HepG2 (cell line): ENCODE data around the gene JMJD1C. TPM values are rescaled to one million over a fixed set of nuclear protein-coding genes. Genes with fewer than 3 reads are reported as not detected.

ENCODE experiments used
- ATF1 ChIP-seq: IDR thresholded peaks from 2 replicates; pipeline ENCODE4 v1.6.1; 2016; ENCODE audit warnings: mild to moderate bottlenecking, control low read depth
- CHD2 ChIP-seq: IDR thresholded peaks from 2 replicates; pipeline ENCODE4 v1.6.1; 2011; ENCODE audit warnings: low read depth, low read length, improper control_type of control experiment
- CSRNP1 ChIP-seq: sonication (generic); formaldehyde crosslinking; IDR thresholded peaks from 2 replicates; pipeline ENCODE4 v1.8.1; 2023; ENCODE audit warnings: mild to moderate bottlenecking, missing genetic modification reagents
- ELF1 ChIP-seq: sonication (generic); formaldehyde crosslinking; IDR thresholded peaks from 2 replicates; pipeline ENCODE4 v1.4.0; 2020; ENCODE audit warnings: missing genetic modification reagents
- ERF ChIP-seq: IDR thresholded peaks from 2 replicates; pipeline ENCODE4 v1.6.1; 2018; ENCODE audit warnings: missing biosample characterization, missing genetic modification reagents
- FOXA1 ChIP-seq, 2 experiments: fragments of 450-650 bp in 1 of 2; sonication (generic) in 1 of 2; formaldehyde crosslinking in 1 of 2; IDR thresholded peaks; 2 replicates each; pipeline versions ENCODE4 v1.4.0 to v1.6.1; 2016 to 2020; ENCODE audit warnings: missing genetic modification reagents in 1 of 2
- GMEB2 ChIP-seq: IDR thresholded peaks from 2 replicates; pipeline ENCODE4 v1.6.1; 2016; ENCODE audit warnings: missing biosample characterization, missing genetic modification reagents, low read depth
- HNRNPK ChIP-seq: fragments of 200-400 bp; formaldehyde crosslinking; IDR thresholded peaks from 2 replicates; pipeline ENCODE4 v1.6.1; 2018; ENCODE audit warnings: low read length, low read depth, moderate library complexity, mild to moderate bottlenecking; ENCODE audit not compliant: poor library complexity, severe bottlenecking
- HNRNPL ChIP-seq: fragments of 200-400 bp; formaldehyde crosslinking; IDR thresholded peaks from 2 replicates; pipeline ENCODE4 v1.6.1; 2017; ENCODE audit warnings: mild to moderate bottlenecking, low read depth, low read length
- MBNL3 ChIP-seq: fragments of 250-450 bp; sonication (Bioruptor Pico); conservative IDR thresholded peaks from 2 replicates; pipeline ENCODE4 v1.8.0; 2022; ENCODE audit warnings: mild to moderate bottlenecking, inconsistent platforms
- MED8 ChIP-seq: sonication (generic); formaldehyde crosslinking; IDR thresholded peaks from 2 replicates; pipeline ENCODE4 v1.8.1; 2023; ENCODE audit warnings: mild to moderate bottlenecking, missing genetic modification reagents; ENCODE audit not compliant: insufficient replicate concordance
- RXRA ChIP-seq: sonication (generic); formaldehyde crosslinking; IDR thresholded peaks from 2 replicates; pipeline ENCODE4 v1.5.1; 2020; ENCODE audit warnings: missing genetic modification reagents
- ZHX1 ChIP-seq: sonication (generic); formaldehyde crosslinking; IDR thresholded peaks from 2 replicates; pipeline ENCODE4 v1.8.1; 2022; ENCODE audit warnings: low read depth, mild to moderate bottlenecking, missing genetic modification reagents
- ZNF263 ChIP-seq: sonication (generic); formaldehyde crosslinking; IDR thresholded peaks from 2 replicates; pipeline ENCODE4 v1.4.0; 2020; ENCODE audit warnings: missing genetic modification reagents
- ZNF33A ChIP-seq: sonication (generic); formaldehyde crosslinking; IDR thresholded peaks from 2 replicates; pipeline ENCODE4 v1.5.1; 2020; ENCODE audit warnings: missing genetic modification reagents, mild to moderate bottlenecking, moderate library complexity, borderline replicate concordance
- ZNF510 ChIP-seq: sonication (generic); formaldehyde crosslinking; IDR thresholded peaks from 2 replicates; pipeline ENCODE4 v1.4.0; 2020; ENCODE audit warnings: low read depth, mild to moderate bottlenecking, missing genetic modification reagents
- ZNF784 ChIP-seq: sonication (generic); formaldehyde crosslinking; IDR thresholded peaks from 2 replicates; pipeline ENCODE4 v1.5.1; 2020; ENCODE audit warnings: missing genetic modification reagents, mild to moderate bottlenecking, borderline replicate concordance
- ZNF790 ChIP-seq: sonication (generic); formaldehyde crosslinking; IDR thresholded peaks from 2 replicates; pipeline ENCODE4 v1.8.0; 2022; ENCODE audit warnings: missing genetic modification reagents, mild to moderate bottlenecking, borderline replicate concordance
- polyA plus RNA-seq, 8 experiments: library from polyadenylated mRNA; depleted of rRNA in 3 of 8; stranded (reverse) in 7 of 8; unstranded in 1 of 8; fragments of >200 nt; fragmentation: Illumina TruSeq in 4 of 8; extraction: Trizol in 4 of 8; gene quantifications; 2 replicates each; pipeline versions ENCODE4 v1.2.1 to v1.2.3, GENCODE V29; 2011 to 2016; ENCODE audit warnings: low read depth in 4 of 8, missing spikeins in 1 of 8, mixed read lengths in 1 of 8; ENCODE audit not compliant: insufficient read depth in 1 of 8
- total RNA-seq, 5 experiments: library from RNA; depleted of rRNA; stranded (reverse); fragments of >200 nt; fragmentation: Illumina TruSeq; extraction: Trizol; gene quantifications; 2 replicates each; pipeline ENCODE4 v1.2.3, GENCODE V29; 2016; ENCODE audit warnings: low read depth in 1 of 5

Gene JMJD1C
- total and polyA plus RNA-seq, 2 of the 13 experiments (the other 11 are each of a cell fraction or from before 2014, with no cell fraction given), result 42.3 to 42.7 TPM

- no peak for TF ChIP-seq FOXA1 (IDR thresholded peaks at IDR 0.05)
- TF ChIP-seq FOXA1 (CRISPR knock-in tag; IDR thresholded peaks at IDR 0.05), result peak; percentile 82
- peak; percentile 87 for TF ChIP-seq HNRNPL
- TF ChIP-seq RXRA, result peak; percentile 61
- peak; percentile 98 for TF ChIP-seq GMEB2 (CRISPR knock-in tag)
- peak; percentile 67 for TF ChIP-seq HNRNPK
- TF ChIP-seq MED8 (CRISPR knock-in tag), result peak; percentile 47
- 0 out of 2 replicates have a peak, but pooled peaks have one; percentile 24 for TF ChIP-seq ELF1 (CRISPR knock-in tag)
- TF ChIP-seq ZNF784 (CRISPR knock-in tag), result peak; percentile 72; the same call in 1 of the 2 replicates
- TF ChIP-seq MBNL3 (CRISPR knock-in tag), result no peak
- TF ChIP-seq ERF (CRISPR knock-in tag), result peak; percentile 67; the same call in 1 of the 2 replicates
- no peak for TF ChIP-seq ZNF33A (CRISPR knock-in tag)
- TF ChIP-seq ZNF510 (CRISPR knock-in tag), result no peak
- TF ChIP-seq ZNF263, result peak; percentile 53; the same call in 1 of the 2 replicates
- TF ChIP-seq CHD2, result peak; percentile 97
- TF ChIP-seq ZHX1, result peak; percentile 72; the same call in 1 of the 2 replicates
- TF ChIP-seq ZNF790 (CRISPR knock-in tag), result peak; percentile 77; the same call in 1 of the 2 replicates
- 0 out of 2 replicates have a peak, but pooled peaks have one; percentile 22 for TF ChIP-seq ATF1
- peak; percentile 46; the same call in 1 of the 2 replicates for TF ChIP-seq CSRNP1 (CRISPR knock-in tag)
These were observed 332.5 kb downstream of the JMJD1C start, which contains the start of gene NRBF2 (continued) for GRCh38 chr10:63133056-63133820.
